ENCODE measurements around the gene GABRA4.

Gene GABRA4

DNA sequence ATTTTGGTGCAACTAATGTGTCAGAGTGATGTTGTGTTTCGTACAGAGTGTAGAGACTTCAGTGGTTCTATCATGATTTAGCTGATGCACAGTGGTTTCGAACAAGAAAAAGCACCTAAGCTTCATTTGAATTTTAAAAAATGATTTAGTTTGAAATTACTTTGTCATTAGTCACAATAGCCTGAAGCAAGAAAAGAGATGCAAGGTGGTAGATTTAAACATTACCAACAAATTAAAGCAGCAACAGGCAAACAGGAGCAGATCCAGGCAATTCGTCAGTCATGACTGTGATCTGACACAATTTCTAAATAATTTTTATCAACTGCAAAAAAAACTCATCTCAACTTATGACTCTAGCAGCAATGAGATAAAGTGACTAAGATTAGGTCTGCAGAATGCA lies 59.7 kb downstream of the GABRA4 start:
- no peak for DNase-seq (ENCODE audit: low spot score in 2 of 2)
- Histone ChIP-seq H3K9me3 (no peaks in the 10 kb centered on the region), H3K36me3 (replicated peaks) (no peaks in the 10 kb centered on the region), H3K4me1 (no peaks in the 10 kb centered on the region), H3K27me3 (ENCODE audit: low read depth) (peaks cover 5% of the 10 kb centered on the region; the same call in 1 of the 2 replicates), H3K4me3 (no peak overlapping the region)
- in situ Hi-C loops (cut with MboI; ENCODE audit: low sequenced_read_pairs): no loop called here

GRCh38 chr4:46931981-46932380 lies 61.4 kb downstream of the GABRA4 start:
- H3K4me1 ChIP-seq: no peaks in the 10 kb centered on the region
- peaks cover 12% of the 10 kb centered on the region for H3K27me3 ChIP-seq (ENCODE audit: low read depth)
- no peaks in the 10 kb centered on the region for H3K9me3 ChIP-seq
- in situ Hi-C loops (cut with MboI; ENCODE audit: low sequenced_read_pairs): no loop called here
- H3K4me3 ChIP-seq: no peak overlapping the region
- no peaks in the 10 kb centered on the region for H3K36me3 ChIP-seq (replicated peaks)
- DNase-seq (ENCODE audit: low spot score in 2 of 2): peak; percentile 27 to 52

- peaks cover 20% of the 10 kb centered on the region for H3K27me3 ChIP-seq (ENCODE audit: low read depth)
- no peaks in the 10 kb centered on the region for H3K36me3 ChIP-seq (replicated peaks)
- no peaks in the 10 kb centered on the region for H3K4me1 ChIP-seq
- in situ Hi-C loops (cut with MboI; ENCODE audit: low sequenced_read_pairs): no loop called here
- no peaks in the 10 kb centered on the region for H3K9me3 ChIP-seq
- no peak overlapping the region for H3K4me3 ChIP-seq
- no peak for DNase-seq (ENCODE audit: low spot score in 2 of 2)
Observed at GRCh38 chr4:46930891-46931290, 62.5 kb downstream of the GABRA4 start.

DNA sequence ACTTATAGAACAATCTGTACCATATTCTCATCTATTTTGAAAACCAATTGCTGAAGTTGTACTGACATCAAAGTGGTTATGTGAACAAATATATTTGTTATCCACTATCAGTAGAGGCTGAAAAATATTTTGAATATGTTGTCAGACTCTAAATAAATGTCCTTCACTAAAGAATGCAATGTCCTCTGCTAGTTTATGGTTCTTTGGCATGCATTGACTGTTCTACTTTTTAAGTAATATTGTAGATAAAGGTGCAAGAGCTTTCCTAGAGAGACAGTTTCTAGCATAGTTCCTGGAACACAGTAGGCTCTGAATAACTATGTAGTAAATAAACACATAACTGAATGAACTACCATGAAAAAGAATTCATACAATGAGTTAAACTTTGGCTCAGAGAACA lies 66.2 kb downstream of the GABRA4 start:
- no peak for DNase-seq (ENCODE audit: low spot score in 2 of 2)
- Histone ChIP-seq H3K36me3 (replicated peaks) (no peaks in the 10 kb centered on the region), H3K27me3 (ENCODE audit: low read depth) (peaks cover 16% of the 10 kb centered on the region), H3K4me3 (no peak overlapping the region), H3K9me3 (no peaks in the 10 kb centered on the region), H3K4me1 (no peaks in the 10 kb centered on the region)
- in situ Hi-C loops (cut with MboI; ENCODE audit: low sequenced_read_pairs): no loop called here

DNA sequence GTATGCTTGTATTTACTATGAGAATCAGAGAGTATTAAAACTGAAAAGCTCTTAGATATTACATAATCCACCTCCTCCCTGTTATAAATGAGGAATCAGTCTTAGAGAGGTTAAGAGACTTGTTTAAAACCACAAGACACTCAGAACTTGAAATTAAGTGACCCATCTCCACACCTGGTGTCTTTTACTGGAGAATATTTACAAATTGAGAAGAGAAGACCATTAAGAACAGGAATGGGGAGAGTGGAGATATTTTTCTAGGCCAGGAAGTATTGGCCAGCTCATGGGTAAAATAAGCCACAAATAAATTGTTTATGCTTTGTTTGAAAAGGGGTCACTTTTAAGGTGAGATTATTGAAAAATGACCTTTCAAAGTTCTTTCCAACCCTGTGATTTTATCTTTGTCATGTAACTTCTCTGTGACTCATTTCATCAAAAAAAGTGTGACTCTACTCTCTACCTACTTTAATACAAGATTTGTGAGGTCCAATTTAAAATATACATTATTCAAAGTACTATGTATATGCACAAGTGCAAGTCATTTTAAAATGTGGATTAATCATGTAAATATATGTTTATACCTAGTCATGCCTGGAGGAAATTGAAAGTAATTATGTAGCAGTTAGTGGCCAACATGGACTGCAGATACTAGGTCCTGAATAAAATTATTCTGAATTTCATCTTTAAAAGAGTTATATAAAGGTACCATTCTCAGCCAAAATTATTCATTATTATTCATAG lies 68.4 kb downstream of the GABRA4 start:
- Histone ChIP-seq H3K4me1 (no peaks in the 10 kb centered on the region), H3K4me3 (no peak overlapping the region), H3K9me3 (no peaks in the 10 kb centered on the region), H3K27me3 (ENCODE audit: low read depth) (peaks cover 16% of the 10 kb centered on the region), H3K36me3 (replicated peaks) (no peaks in the 10 kb centered on the region)
- no peak for DNase-seq (ENCODE audit: low spot score in 2 of 2)
- in situ Hi-C loops (cut with MboI; ENCODE audit: low sequenced_read_pairs): no loop called here

GRCh38 chr4:46922205-46922604 lies 71.2 kb downstream of the GABRA4 start:
- H3K9me3 ChIP-seq: no peaks in the 10 kb centered on the region
- no peaks in the 10 kb centered on the region for H3K36me3 ChIP-seq (replicated peaks)
- no peak for DNase-seq (ENCODE audit: low spot score in 2 of 2)
- in situ Hi-C loops (cut with MboI; ENCODE audit: low sequenced_read_pairs): no loop called here
- peaks cover 11% of the 10 kb centered on the region for H3K27me3 ChIP-seq (ENCODE audit: low read depth)
- no peaks in the 10 kb centered on the region for H3K4me1 ChIP-seq
- no peak overlapping the region for H3K4me3 ChIP-seq

DNA sequence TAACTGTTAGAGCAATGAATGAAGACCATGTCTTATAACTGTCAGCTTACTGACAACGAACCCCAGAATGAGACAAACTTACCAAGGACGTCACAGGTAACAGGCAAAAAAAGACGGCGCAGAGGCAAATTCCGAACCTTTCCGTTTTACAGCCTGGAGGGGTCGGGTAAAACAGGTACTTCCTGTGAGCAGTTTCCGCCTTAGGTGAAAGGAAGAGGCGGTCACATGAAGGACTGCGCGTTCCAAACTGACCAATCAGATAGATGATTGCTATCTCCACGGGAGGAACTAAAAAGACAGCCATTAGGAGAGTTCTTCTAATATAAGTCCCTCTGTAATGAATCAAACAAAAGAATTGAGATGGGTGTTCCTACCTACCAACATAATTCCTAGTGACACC lies 84.3 kb downstream of the GABRA4 start, which contains the start of gene COX7B2:
Gene COX7B2 (minus strand): TSS at position 168 of the 400 bp plus-strand sequence. CDS start 174,053 bp downstream, outside the sequence.
- Histone ChIP-seq H3K4me3 (no peak within 1 kb of the TSS), H3K27me3 (ENCODE audit: low read depth) (no peaks in the 10 kb centered on the region), H3K9me3 (no peaks in the 10 kb centered on the region), H3K36me3 (replicated peaks) (no peaks in the 10 kb centered on the region), H3K4me1 (no peaks in the 10 kb centered on the region)
- in situ Hi-C loops (cut with MboI; ENCODE audit: low sequenced_read_pairs): no loop called here
- no peak for DNase-seq (ENCODE audit: low spot score in 2 of 2)

- Histone ChIP-seq H3K4me3 (no peak overlapping the region), H3K9me3 (no peaks in the 10 kb centered on the region), H3K36me3 (replicated peaks) (no peaks in the 10 kb centered on the region), H3K27me3 (ENCODE audit: low read depth) (no peaks in the 10 kb centered on the region), H3K4me1 (no peaks in the 10 kb centered on the region)
- no peak for DNase-seq (ENCODE audit: low spot score in 2 of 2)
- in situ Hi-C loops (cut with MboI; ENCODE audit: low sequenced_read_pairs): no loop called here
Observed at GRCh38 chr4:46908148-46908547, 85.2 kb downstream of the GABRA4 start.

DNA sequence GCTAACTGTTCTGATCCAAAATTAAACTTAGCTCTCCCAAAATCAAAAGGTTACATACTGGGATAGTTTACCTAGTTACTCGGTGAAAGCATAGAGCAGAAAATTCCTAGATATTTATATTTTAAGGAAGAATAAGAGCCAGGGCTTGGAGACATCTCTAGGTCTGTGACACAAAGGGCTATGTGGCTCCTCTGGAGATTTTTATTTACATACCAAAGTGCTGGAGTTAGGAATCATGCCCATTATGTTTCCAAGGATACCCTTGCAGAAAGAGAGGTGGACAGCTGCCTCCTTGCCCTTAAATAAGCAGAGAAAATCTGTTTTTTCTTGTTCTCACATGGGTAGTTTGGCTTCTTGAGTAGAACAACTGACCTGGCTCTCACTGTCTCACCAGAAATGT lies 93.3 kb downstream of the GABRA4 start:
- no peaks in the 10 kb centered on the region for H3K9me3 ChIP-seq
- in situ Hi-C loops (cut with MboI; ENCODE audit: low sequenced_read_pairs): no loop called here
- no peak for DNase-seq (ENCODE audit: low spot score in 2 of 2)
- H3K4me1 ChIP-seq: no peaks in the 10 kb centered on the region
- no peaks in the 10 kb centered on the region for H3K36me3 ChIP-seq (replicated peaks)
- no peaks in the 10 kb centered on the region; the same call in 1 of the 2 replicates for H3K27me3 ChIP-seq (ENCODE audit: low read depth)
- no peak overlapping the region for H3K4me3 ChIP-seq

GRCh38 chr4:46894826-46895225 lies 98.6 kb downstream of the GABRA4 start:
- H3K4me1 ChIP-seq: no peaks in the 10 kb centered on the region
- no peaks in the 10 kb centered on the region for H3K9me3 ChIP-seq
- no peak overlapping the region for H3K4me3 ChIP-seq
- in situ Hi-C loops (cut with MboI; ENCODE audit: low sequenced_read_pairs): no loop called here
- no peak for DNase-seq (ENCODE audit: low spot score in 2 of 2)
- H3K36me3 ChIP-seq (replicated peaks): no peaks in the 10 kb centered on the region
- H3K27me3 ChIP-seq (ENCODE audit: low read depth): no peaks in the 10 kb centered on the region; the same call in 1 of the 2 replicates

- Histone ChIP-seq H3K9me3 (no peaks in the 10 kb centered on the region), H3K36me3 (replicated peaks) (no peaks in the 10 kb centered on the region), H3K4me1 (no peaks in the 10 kb centered on the region), H3K27me3 (ENCODE audit: low read depth) (no peaks in the 10 kb centered on the region; the same call in 1 of the 2 replicates), H3K4me3 (no peak overlapping the region)
- in situ Hi-C loops (cut with MboI; ENCODE audit: low sequenced_read_pairs): no loop called here
- DNase-seq (ENCODE audit: low spot score in 2 of 2): no peak
Observed at GRCh38 chr4:46890056-46890455, 103.3 kb downstream of the GABRA4 start.

GRCh38 chr4:46889410-46889809 lies 104.0 kb downstream of the GABRA4 start:
- Histone ChIP-seq H3K4me3 (no peak overlapping the region), H3K27me3 (ENCODE audit: low read depth) (no peaks in the 10 kb centered on the region), H3K36me3 (replicated peaks) (no peaks in the 10 kb centered on the region), H3K9me3 (no peaks in the 10 kb centered on the region), H3K4me1 (no peaks in the 10 kb centered on the region)
- in situ Hi-C loops (cut with MboI; ENCODE audit: low sequenced_read_pairs): no loop called here
- no peak for DNase-seq (ENCODE audit: low spot score in 2 of 2)

DNA sequence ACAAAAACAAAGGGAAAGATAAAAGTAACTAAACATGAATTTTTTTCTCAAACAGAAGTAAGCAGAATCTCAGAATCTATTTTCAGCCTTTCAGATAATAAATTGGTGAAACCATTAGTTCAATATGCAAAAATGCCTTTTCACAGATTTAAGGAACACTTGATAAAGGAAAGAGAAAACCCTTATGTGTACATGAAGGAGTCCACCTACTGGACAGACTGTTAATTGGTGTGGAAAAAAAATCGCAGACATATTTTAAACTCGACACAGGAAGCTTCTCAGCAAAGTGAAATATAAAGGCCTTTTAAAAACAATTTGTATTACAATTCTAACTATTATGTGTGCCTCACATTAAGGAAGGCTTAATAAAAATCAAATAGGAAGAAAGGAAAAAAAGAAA lies 106.7 kb downstream of the GABRA4 start:
- H3K36me3 ChIP-seq (replicated peaks): no peaks in the 10 kb centered on the region
- H3K27me3 ChIP-seq (ENCODE audit: low read depth): no peaks in the 10 kb centered on the region
- H3K4me1 ChIP-seq: no peaks in the 10 kb centered on the region
- DNase-seq (ENCODE audit: low spot score in 2 of 2): peak in 1 of 2 experiments; percentile 8
- H3K9me3 ChIP-seq: no peaks in the 10 kb centered on the region
- no peak overlapping the region for H3K4me3 ChIP-seq
- in situ Hi-C loops (cut with MboI; ENCODE audit: low sequenced_read_pairs): no loop called here

GRCh38 chr4:46878641-46879040 lies 114.7 kb downstream of the GABRA4 start:
- Histone ChIP-seq H3K4me3 (no peak overlapping the region), H3K36me3 (replicated peaks) (no peaks in the 10 kb centered on the region), H3K27me3 (ENCODE audit: low read depth) (no peaks in the 10 kb centered on the region; the same call in 1 of the 2 replicates), H3K4me1 (no peaks in the 10 kb centered on the region), H3K9me3 (no peaks in the 10 kb centered on the region)
- no peak for DNase-seq (ENCODE audit: low spot score in 2 of 2)
- in situ Hi-C loops (cut with MboI; ENCODE audit: low sequenced_read_pairs): no loop called here

GRCh38 chr4:46874811-46875210 lies 118.6 kb downstream of the GABRA4 start:
- H3K36me3 ChIP-seq (replicated peaks): no peaks in the 10 kb centered on the region
- in situ Hi-C loops (cut with MboI; ENCODE audit: low sequenced_read_pairs): no loop called here
- no peaks in the 10 kb centered on the region for H3K9me3 ChIP-seq
- no peak for DNase-seq (ENCODE audit: low spot score in 2 of 2)
- H3K4me3 ChIP-seq: no peak overlapping the region
- no peaks in the 10 kb centered on the region; the same call in 1 of the 2 replicates for H3K27me3 ChIP-seq (ENCODE audit: low read depth)
- no peaks in the 10 kb centered on the region for H3K4me1 ChIP-seq
